ENCODE measurements around the gene RBM15.

RBM15 gene

GRCh38 chr1:110348050-110348449 lies 8.9 kb downstream of the RBM15 start:
- DNase-seq (ENCODE audit: low read depth): no peak

DNA sequence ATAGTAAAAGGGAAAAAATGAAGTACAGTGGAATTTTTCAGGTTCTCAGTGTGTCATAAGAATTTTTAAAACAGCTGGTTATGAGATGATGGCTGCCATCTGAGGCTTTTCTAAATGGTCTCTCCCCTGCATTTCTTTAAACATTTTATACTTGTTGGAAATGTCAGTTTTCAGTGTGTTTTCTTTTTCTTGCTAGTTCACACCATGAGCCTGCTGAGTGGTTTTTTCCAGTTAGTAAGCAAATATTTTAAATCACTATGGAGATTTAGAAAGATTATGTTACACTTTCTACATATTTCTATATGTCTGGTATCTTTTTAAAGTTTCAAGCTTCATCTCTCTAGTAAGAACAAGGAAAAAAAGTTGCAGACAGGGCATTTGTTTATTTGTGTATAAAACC lies 9.6 kb downstream of the RBM15 start:
- DNase-seq (ENCODE audit: low read depth): no peak

GRCh38 chr1:110350360-110350759 lies 11.2 kb downstream of the RBM15 start:
- DNase-seq (ENCODE audit: low read depth): no peak

DNA sequence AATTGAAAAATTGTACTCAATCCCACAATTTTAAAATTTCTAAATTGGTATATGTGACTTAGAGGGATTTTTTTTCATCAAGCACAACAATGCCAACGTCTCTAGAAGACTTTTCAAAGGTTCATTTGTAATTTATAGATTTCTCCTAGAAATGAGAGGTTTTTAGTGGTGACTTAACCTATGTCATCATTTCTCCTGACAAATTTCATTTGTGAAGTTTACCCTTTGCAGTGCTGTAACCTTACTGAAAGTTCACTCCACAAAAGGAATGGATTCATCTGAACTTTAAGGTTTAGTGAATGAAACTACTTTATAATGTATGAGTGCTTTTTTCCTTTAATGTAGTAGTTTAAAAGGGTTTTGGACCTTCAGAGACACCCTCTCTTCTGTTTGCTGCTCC lies 16.1 kb downstream of the RBM15 start:
- no peak for DNase-seq (ENCODE audit: low read depth)

DNA sequence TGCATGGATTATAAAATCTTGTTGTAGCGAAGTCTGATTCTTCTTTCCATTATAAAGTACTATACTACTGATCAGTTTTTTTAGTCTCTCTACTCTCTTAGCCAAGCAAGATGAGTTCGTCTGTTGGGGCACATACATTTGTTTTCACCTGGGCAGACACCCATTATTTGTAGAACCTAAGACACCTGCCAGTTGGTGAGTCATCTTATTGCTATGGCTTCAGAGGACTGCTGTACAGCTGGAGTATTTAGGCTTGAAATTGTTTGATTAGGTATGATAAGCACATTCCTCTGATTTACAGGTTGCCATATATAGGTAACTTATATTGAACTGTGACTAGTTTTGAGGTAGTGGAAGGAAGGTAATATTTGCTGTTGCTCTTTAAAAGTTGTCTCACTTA lies 17.2 kb downstream of the RBM15 start:
- no peak for DNase-seq (ENCODE audit: low read depth)

DNA sequence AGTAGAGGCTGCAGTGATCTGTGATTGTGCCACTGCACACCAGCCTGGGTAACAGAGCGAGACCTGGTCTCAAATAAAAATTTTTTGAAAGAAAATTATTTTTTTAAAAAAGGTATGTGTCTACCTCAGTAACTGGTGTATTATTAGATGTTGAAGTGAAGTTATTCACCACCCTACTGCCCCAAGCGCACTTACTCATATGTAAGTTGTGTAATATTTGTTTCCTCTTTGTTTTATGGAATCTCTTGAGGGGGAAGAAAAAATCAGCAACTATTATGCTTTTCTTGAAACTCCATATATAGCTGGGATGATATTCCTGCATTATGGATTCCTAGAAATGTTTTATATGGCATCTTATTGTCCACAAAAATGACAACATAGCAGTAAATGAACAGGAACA lies 21.3 kb downstream of the RBM15 start:
- DNase-seq (ENCODE audit: low read depth): no peak

GRCh38 chr1:110361856-110362255 lies 22.7 kb downstream of the RBM15 start:
- DNase-seq (ENCODE audit: low read depth): no peak

DNA sequence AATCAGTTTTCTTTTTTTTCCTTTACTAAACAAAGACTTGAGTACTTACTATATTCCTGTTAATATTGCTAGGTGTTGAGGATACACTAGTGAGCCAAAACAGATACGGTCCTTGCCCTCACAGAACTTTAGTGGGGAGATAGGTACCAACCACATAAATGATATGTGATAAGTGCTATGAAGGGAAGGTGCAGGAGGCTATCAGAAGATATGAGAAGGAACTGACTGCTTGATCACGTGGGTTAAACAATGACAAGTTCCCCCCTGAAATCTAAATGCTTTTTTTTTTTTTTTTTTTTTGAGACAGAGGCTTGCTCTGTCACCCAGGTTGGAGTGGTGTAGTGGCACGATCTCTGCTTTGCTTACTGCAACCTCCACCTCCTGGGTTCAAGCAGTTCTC lies 25.0 kb downstream of the RBM15 start:
- no peak for DNase-seq (ENCODE audit: low read depth)

GRCh38 chr1:110370827-110371226 lies 31.6 kb downstream of the RBM15 start:
- DNase-seq (ENCODE audit: low read depth): no peak

DNA sequence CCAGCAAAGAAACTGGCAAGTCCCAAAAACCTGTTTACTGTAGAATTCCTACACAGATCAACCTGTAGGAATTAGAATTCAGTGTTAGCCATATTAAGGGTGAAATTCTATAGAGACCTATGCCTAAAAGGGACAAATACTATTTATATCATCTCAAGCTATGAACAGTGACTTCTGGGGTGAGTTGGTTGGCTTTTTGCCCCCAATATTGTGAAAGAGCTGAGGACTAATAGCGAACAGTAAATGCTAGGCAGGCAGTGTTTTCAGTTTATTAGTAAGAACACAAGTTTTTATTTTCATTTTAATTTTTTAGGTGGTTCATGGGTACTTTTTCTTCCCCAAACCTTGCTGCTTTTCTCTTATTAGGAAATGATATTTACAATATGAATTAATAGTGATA lies 36.3 kb downstream of the RBM15 start:
- DNase-seq (ENCODE audit: low read depth): no peak

DNA sequence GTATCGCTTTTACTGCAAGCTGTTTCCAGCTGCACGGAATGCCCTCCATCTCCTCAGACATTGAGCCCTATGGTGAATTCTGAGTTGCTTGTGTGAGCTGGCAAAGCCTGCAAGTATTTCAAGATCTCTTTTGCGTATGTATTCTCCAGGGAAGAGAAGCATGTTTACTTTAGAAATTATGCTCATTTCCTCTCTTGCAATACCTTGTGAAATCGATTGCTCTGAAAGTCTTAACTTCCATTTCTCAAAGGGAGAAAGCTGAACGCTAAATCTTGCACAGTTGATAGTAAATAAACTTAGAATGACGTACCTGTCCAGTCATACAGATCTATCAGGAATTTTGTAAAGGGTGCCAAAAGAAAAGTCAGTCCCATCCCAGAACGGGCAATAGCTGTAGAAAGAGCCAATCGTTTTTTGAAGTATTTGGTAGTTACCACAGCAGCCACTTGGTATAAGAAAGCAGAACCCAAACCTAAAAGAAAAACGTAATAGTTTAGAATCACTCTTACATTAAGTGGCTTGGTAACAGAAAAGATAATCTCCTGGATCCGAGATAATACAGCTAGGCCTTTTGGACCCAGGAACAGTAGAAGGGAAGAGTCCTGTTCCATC lies 41.6 kb downstream of the RBM15 start:
- DNase-seq (ENCODE audit: low read depth): no peak

DNA sequence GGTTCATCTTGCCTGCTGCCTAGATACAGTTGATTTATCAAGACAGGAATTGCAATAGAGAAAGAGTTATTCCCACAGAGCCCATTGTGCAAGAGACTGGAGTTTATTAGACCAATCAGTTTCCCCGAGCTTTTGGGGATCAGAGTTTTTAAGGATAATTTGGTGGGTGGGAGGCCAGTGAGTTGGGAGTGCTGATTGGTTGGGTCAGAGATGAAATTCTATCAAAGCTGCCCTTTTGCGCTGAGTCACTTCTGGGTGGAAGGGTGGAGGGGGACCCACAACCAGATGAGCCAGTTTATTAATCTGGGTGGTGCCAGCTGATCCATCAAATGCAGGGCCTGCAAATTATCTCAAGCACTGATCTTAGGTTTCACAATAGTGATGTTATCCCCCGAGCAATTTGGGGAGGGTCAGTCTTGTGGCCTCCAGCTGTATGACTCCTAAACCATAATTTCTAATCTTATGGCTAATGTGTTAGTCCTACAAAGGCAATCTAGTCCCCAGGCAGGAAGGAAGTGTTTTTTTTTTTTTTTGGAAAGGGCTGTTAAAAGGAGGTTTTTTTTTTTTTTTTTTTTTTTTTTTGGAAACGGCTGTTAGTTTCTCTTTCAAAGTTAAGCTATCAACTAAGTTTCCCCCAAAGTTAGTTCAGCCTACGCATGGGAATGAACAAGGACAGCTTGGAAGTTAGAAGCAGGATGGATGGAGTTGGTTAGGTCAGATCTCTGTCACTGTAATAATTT lies 44.2 kb downstream of the RBM15 start:
- DNase-seq (ENCODE audit: low read depth): no peak

GRCh38 chr1:110384581-110385321 lies 45.6 kb downstream of the RBM15 start:
- no peak for DNase-seq (ENCODE audit: low read depth)

DNA sequence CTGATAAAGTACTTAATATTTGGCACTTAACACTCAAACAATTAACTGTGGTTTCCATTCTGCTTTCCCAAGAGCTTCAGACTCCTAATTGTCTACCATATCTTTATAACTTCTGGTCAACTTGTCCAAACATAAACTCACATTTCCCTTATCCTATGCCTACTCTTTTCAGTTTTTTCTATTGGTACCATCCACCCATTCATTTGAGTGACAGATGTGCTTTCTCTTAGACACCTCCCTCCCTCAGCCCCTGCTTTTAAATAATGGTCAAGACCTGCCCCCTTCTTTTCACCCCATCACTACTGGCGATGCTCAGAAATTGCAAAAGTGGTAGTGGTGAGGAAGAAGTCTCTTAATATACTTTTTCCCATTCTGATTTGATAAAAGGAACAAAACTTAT lies 46.2 kb downstream of the RBM15 start:
- DNase-seq (ENCODE audit: low read depth): no peak

DNA sequence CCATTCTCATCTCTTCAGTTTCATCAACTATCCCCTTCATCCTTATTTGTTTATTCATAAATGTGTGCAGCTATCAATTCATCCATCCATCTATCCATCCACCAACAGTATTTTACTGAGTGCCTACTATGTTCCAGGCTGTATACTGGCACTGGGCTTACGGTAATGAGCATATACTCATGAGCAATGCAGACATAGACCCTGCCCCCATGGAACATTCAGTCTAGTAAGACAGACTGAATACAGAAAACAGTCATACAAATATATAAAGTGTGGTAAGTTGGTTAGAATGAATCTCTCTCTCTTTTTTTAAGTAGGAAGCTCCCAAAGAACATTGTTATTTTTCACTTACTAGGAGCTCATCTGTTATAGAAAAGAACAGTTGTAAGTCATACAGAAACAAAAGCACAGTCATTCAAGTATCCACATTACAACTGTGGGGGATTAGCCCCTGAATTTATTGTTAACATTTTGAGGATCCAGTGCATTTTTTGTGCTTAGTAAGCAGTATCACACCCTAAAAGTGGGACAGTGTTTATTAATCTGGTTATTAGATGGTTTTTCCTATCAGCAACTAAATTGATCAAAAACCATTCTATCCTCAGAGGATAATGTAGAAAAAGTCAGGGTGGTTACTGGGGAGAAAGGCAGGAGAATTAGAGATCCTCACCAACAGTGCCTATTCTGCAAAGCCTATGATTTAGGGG lies 48.0 kb downstream of the RBM15 start:
- DNase-seq (ENCODE audit: low read depth): no peak

- no peak for DNase-seq (ENCODE audit: low read depth)
Observed at GRCh38 chr1:110390096-110390495, 50.9 kb downstream of the RBM15 start.

- peak; percentile 60 for DNase-seq (ENCODE audit: low read depth)
Observed at GRCh38 chr1:110390692-110391245, 51.6 kb downstream of the RBM15 start, which contains the start of gene SLC16A4. Gene SLC16A4, minus strand, starts transcription at chr1:110391026. Its CDS starts 1,703 bp downstream, at chr1:110389323.

DNA sequence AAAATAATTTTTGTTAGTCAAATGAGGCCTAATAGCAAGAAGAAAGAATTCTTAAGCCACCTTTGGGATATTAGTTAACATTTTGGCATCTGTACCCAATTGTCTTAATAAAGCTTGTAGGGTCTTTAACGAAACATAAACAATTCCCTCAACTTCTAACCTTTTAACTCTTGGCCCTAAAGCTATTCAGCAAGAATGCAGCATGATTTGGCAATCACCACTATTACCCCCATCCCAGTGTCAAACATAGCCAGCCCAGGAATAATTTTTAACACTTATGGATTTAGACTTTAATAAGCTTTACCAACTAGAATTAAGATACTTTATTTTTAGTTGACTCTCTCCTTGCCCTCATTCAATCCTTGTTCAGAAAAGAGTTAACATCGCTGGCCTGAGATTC lies 54.1 kb downstream of the RBM15 start:
- no peak for DNase-seq (ENCODE audit: low read depth)

DNA sequence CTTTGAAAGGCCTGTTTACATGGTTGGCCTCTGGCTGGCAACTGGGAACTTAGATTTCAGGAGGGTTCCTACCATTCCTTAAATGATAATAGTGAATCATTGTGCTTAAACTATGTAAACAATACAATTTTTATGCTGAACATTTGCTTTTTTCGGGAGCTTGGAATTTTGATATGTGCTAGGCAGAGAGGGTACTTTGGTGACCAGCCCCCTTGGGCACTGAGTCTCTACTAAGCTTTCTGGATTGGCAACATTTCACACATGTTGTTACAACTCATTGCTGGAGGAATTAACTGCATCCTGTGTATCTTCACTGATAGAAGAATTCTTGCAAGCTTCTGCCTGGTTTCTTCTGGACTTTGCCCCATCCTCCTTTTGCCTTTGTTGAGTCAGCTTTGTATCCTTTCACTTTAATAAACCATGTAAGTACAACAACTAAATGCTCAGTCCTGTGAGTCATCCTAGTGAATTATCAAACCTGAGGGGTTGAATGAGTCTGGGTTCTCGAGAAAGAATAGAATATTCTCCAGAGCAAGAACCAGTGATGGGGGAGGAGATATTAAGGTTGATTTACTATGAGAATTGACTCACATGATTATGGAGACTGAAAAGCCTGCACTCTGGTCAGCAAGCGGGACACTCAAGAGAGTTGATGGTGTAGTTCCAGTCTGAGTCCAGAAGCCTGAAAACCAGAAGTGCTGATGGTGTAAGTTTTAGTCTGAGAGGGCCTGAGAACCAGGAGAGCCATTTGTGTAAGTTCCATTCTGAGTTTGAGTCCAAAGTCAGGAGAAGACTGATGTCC lies 54.7 kb downstream of the RBM15 start:
- DNase-seq (ENCODE audit: low read depth): peak; percentile 63

DNA sequence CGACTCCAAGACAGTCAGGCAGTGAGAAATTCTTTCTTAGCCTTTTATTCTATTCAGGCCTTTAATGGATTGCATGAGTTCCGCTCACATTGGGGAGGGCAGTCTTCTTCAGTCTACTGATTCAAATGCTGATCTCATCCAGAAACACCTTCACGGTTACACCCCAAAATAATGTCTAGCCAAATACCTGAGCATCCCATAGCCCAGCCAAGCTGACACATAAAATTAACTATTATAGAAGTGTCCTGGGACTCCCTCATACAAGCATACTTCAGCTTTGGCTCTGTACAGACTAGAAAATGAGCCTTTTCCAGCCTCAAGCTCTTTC lies 55.3 kb downstream of the RBM15 start:
- no peak for DNase-seq (ENCODE audit: low read depth)

Data from GM04504 (cell line).